Superior temporal gyrus (tissue), 1 donor: Measurements from ENCODE around the gene CISD3.

ENCODE experiments used
- DNase-seq: peaks from one replicate; pipeline ENCODE4 v3.0.0-alpha.2; 2016; ENCODE audit errors: extremely low spot score

Gene CISD3

GRCh38 chr17:38729886-38730525 lies at the start of gene CISD3:
CISD3 (plus strand) TSS chr17:38730341; CDS start chr17:38730359, 18 bp downstream.
- peak; percentile 74 for DNase-seq

- DNase-seq: no peak
Measured at GRCh38 chr17:38681096-38681495, 49.0 kb upstream of the CISD3 start.

- DNase-seq: no peak
Measured at GRCh38 chr17:38685491-38685890, 44.6 kb upstream of the CISD3 start.

GRCh38 chr17:38687286-38687685 lies 42.9 kb upstream of the CISD3 start:
- no peak for DNase-seq

- no peak for DNase-seq
Measured at GRCh38 chr17:38690386-38690785, 39.8 kb upstream of the CISD3 start.

GRCh38 chr17:38691154-38691553 lies 39.0 kb upstream of the CISD3 start:
- no peak for DNase-seq

GRCh38 chr17:38693700-38694329 lies 36.3 kb upstream of the CISD3 start:
- DNase-seq: no peak

- DNase-seq: no peak
Measured at GRCh38 chr17:38697061-38697820, 32.9 kb upstream of the CISD3 start.

GRCh38 chr17:38698760-38699159 lies 31.4 kb upstream of the CISD3 start:
- no peak for DNase-seq

- no peak for DNase-seq
Measured at GRCh38 chr17:38701504-38702165, 28.5 kb upstream of the CISD3 start.

- peak; percentile 74 for DNase-seq
Measured at GRCh38 chr17:38702166-38702915, 27.8 kb upstream of the CISD3 start.

- DNase-seq: no peak
Measured at GRCh38 chr17:38702916-38703741, 27.0 kb upstream of the CISD3 start.

- DNase-seq: no peak
Measured at GRCh38 chr17:38703742-38704605, 26.2 kb upstream of the CISD3 start.

- peak; percentile 81 for DNase-seq
Measured at GRCh38 chr17:38704606-38705522, 25.3 kb upstream of the CISD3 start, which contains the start of gene MLLT6. MLLT6 (plus strand) TSS chr17:38705273; CDS start chr17:38705633, 360 bp downstream.

GRCh38 chr17:38705523-38705802 lies 24.7 kb upstream of the CISD3 start:
- no peak for DNase-seq

- peak; percentile 35 for DNase-seq
Measured at GRCh38 chr17:38705803-38706504, 24.2 kb upstream of the CISD3 start.

- DNase-seq: no peak
Measured at GRCh38 chr17:38706505-38707216, 23.5 kb upstream of the CISD3 start.
